H1 (cell line): Measurements from ENCODE around the gene SNED1. TPM values are rescaled to one million over a fixed set of nuclear protein-coding genes. Genes with fewer than 3 reads are reported as not detected.
A peak's percentile ranks its signal among the peaks of the same experiment; 100 is the strongest.

Experiments
- CTCF ChIA-PET: fragments of 300-600 bp; sonication (Branson Sonifier 250); formaldehyde crosslinking; loops from one replicate; lab custom pipeline; 2021; ENCODE audit not compliant: partially characterized antibody; lab: Charles Lee
- POLR2A ChIA-PET: fragments of 300-600 bp; sonication (Branson Sonifier 250); formaldehyde crosslinking; loops from one replicate; lab custom pipeline; 2021; ENCODE audit warnings: inconsistent platforms; ENCODE audit not compliant: partially characterized antibody; lab: Charles Lee
- DNase-seq, 2 experiments: peaks; one replicate each; pipeline versions ENCODE4 v3.0.0 to v3.0.0-alpha.2; 2010 to 2022; ENCODE audit warnings: low spot score in 2 of 2, low read depth in 1 of 2, mixed read lengths in 1 of 2
- FAIRE-seq: peaks from 2 replicates; lab custom pipeline; 2011; peaks lifted over from hg19 to GRCh38; lab: Jason Lieb, UNC
- H2AFZ ChIP-seq: 2 replicates; pipeline ENCODE4 v1.8.1; 2012; ENCODE audit warnings: low read length, inconsistent platforms
- H2AK5ac ChIP-seq: 2 replicates; pipeline ENCODE4 v1.6.1; 2013; ENCODE audit warnings: low read depth, low read length
- H2BK120ac ChIP-seq: replicated peaks from 2 replicates; pipeline ENCODE3; 2013; ENCODE audit warnings: low read depth, low read length, inconsistent platforms
- H2BK12ac ChIP-seq: 2 replicates; pipeline ENCODE4 v1.6.1; 2013; ENCODE audit warnings: low read depth, low read length
- H2BK15ac ChIP-seq: 2 replicates; pipeline ENCODE4 v1.6.1; 2013; ENCODE audit warnings: low read length
- H2BK20ac ChIP-seq: 2 replicates; pipeline ENCODE4 v1.6.1; 2013; ENCODE audit warnings: low read length
- H2BK5ac ChIP-seq: 2 replicates; pipeline ENCODE4 v1.6.1; 2013; ENCODE audit warnings: low read depth, low read length
- H3K14ac ChIP-seq: 2 replicates; pipeline ENCODE4 v1.6.1; 2013; ENCODE audit warnings: inconsistent platforms; ENCODE audit not compliant: insufficient read length
- H3K18ac ChIP-seq: 2 replicates; pipeline ENCODE4 v1.6.1; 2013; ENCODE audit warnings: low read length; ENCODE audit errors: extremely low read depth
- H3K23ac ChIP-seq: 2 replicates; pipeline ENCODE4 v1.6.1; 2013; ENCODE audit warnings: inconsistent platforms; ENCODE audit not compliant: insufficient read length
- H3K23me2 ChIP-seq: 2 replicates; pipeline ENCODE4 v1.6.1; 2013; ENCODE audit warnings: low read depth, low read length
- H3K27ac ChIP-seq: 2 replicates; pipeline ENCODE4 v1.6.1; 2011; ENCODE audit warnings: low read depth, low read length, inconsistent platforms
- H3K27me3 ChIP-seq, 4 experiments: replicated peaks in 1 of 4; 1 replicate in 1 of 4; 2 replicates in 3 of 4; pipeline versions ENCODE4 v1.6.1 to v1.8.1; 2011 to 2013; ENCODE audit warnings: low read length in 3 of 4, mild to moderate bottlenecking in 3 of 4, inconsistent platforms in 2 of 4, mixed read lengths in 2 of 4, moderate library complexity in 1 of 4; ENCODE audit not compliant: control insufficient read depth in 3 of 4, insufficient read depth in 3 of 4; ENCODE audit errors: extremely low read depth in 1 of 4
- H3K36me3 ChIP-seq, 4 experiments: 2 replicates each; pipeline versions ENCODE4 v1.6.1 to v1.8.1; 2011 to 2013; ENCODE audit warnings: mild to moderate bottlenecking in 4 of 4, low read length in 3 of 4, moderate library complexity in 2 of 4, control low read depth in 1 of 4, inconsistent platforms in 1 of 4; ENCODE audit not compliant: insufficient read depth in 4 of 4, control insufficient read depth in 2 of 4
- H3K4ac ChIP-seq: replicated peaks from 2 replicates; pipeline ENCODE3; 2013; ENCODE audit warnings: low read length, low read depth, mixed read lengths, inconsistent platforms; ENCODE audit not compliant: insufficient read length
- H3K4me1 ChIP-seq, 4 experiments: replicated peaks in 1 of 4; 1 replicate in 1 of 4; 2 replicates in 3 of 4; pipeline versions ENCODE4 v1.6.1 to v1.8.1; 2011 to 2013; ENCODE audit warnings: low read length in 3 of 4, inconsistent platforms in 2 of 4, mixed read lengths in 1 of 4; ENCODE audit not compliant: insufficient read depth in 4 of 4, control insufficient read depth in 3 of 4
- H3K4me2 ChIP-seq, 2 experiments: 2 replicates each; pipeline versions ENCODE4 v1.6.1 to v1.8.1; 2011 to 2013; ENCODE audit warnings: low read depth in 2 of 2, low read length in 2 of 2, control low read depth in 1 of 2, inconsistent platforms in 1 of 2, mild to moderate bottlenecking in 1 of 2; ENCODE audit not compliant: insufficient read depth in 1 of 2
- H3K4me3 ChIP-seq, 4 experiments: fragments of 200-600, 300-600 bp in 1 of 4; sonication (generic), shearing (Covaris generic), sonication (Bioruptor Twin) in 1 of 4; 2 replicates each; pipeline versions ENCODE4 v1.5.1 to v1.8.1; 2011 to 2016; ENCODE audit warnings: low read length in 4 of 4, low read depth in 3 of 4, control low read depth in 2 of 4, inconsistent platforms in 2 of 4, mild to moderate bottlenecking in 2 of 4, mixed read lengths in 1 of 4, moderate library complexity in 1 of 4; ENCODE audit not compliant: insufficient read depth in 2 of 4; ENCODE audit errors: extremely low read depth in 1 of 4
- H3K56ac ChIP-seq: replicated peaks from 2 replicates; pipeline ENCODE3; 2013; ENCODE audit warnings: low read depth, mild to moderate bottlenecking, mixed read lengths, low read length, inconsistent platforms; ENCODE audit not compliant: insufficient read length
- H3K79me1 ChIP-seq: 2 replicates; pipeline ENCODE4 v1.6.1; 2013; ENCODE audit warnings: low read depth, low read length, control low read depth
- H3K79me2 ChIP-seq, 2 experiments: 2 replicates each; pipeline versions ENCODE4 v1.6.1 to v1.8.1; 2012 to 2013; ENCODE audit warnings: low read length in 2 of 2, mild to moderate bottlenecking in 2 of 2, inconsistent platforms in 1 of 2; ENCODE audit not compliant: insufficient read depth in 2 of 2, control insufficient read depth in 1 of 2
- H3K9ac ChIP-seq, 4 experiments: replicated peaks in 1 of 4; 1 replicate in 1 of 4; 2 replicates in 3 of 4; pipeline versions ENCODE4 v1.6.1 to v1.8.1; 2011 to 2013; ENCODE audit warnings: low read depth in 3 of 4, low read length in 3 of 4, control low read depth in 2 of 4, mild to moderate bottlenecking in 2 of 4, moderate library complexity in 2 of 4, inconsistent platforms in 1 of 4; ENCODE audit errors: extremely low read depth in 1 of 4
- H3K9me3 ChIP-seq, 2 experiments: 2 replicates each; pipeline versions ENCODE4 v1.6.1 to v1.8.1; 2012 to 2013; ENCODE audit warnings: mild to moderate bottlenecking in 2 of 2, moderate library complexity in 2 of 2, control low read depth in 1 of 2, inconsistent platforms in 1 of 2, low read depth in 1 of 2, low read length in 1 of 2, mixed read lengths in 1 of 2; ENCODE audit not compliant: insufficient read depth in 2 of 2
- H4K20me1 ChIP-seq, 2 experiments: replicated peaks in 1 of 2; 2 replicates each; pipeline versions ENCODE3 to v1.8.1; 2011 to 2013; ENCODE audit warnings: inconsistent platforms in 2 of 2, low read length in 2 of 2, mild to moderate bottlenecking in 1 of 2; ENCODE audit not compliant: insufficient read depth in 2 of 2, control insufficient read depth in 1 of 2
- H4K5ac ChIP-seq: 2 replicates; pipeline ENCODE4 v1.6.1; 2013; ENCODE audit warnings: low read length, low read depth, mixed read lengths, inconsistent platforms; ENCODE audit not compliant: insufficient read length
- H4K8ac ChIP-seq: 2 replicates; pipeline ENCODE4 v1.8.0; 2013; ENCODE audit warnings: mild to moderate bottlenecking, moderate library complexity, low read length, inconsistent platforms; ENCODE audit not compliant: insufficient read depth; ENCODE audit errors: extremely low read depth
- H4K91ac ChIP-seq: replicated peaks from 2 replicates; pipeline ENCODE3; 2013; ENCODE audit warnings: low read length, mixed read lengths, inconsistent platforms; ENCODE audit not compliant: insufficient read length
- CREB1 ChIP-seq: IDR thresholded peaks from 2 replicates; pipeline ENCODE4 v1.6.1; 2012; ENCODE audit warnings: inconsistent platforms
- E2F6 ChIP-seq: IDR thresholded peaks from 2 replicates; pipeline ENCODE4 v1.6.1; 2012; ENCODE audit warnings: inconsistent platforms
- GTF2F1 ChIP-seq: IDR thresholded peaks from 2 replicates; pipeline ENCODE4 v1.6.1; 2012; ENCODE audit warnings: low read depth, low read length, improper control_type of control experiment, borderline replicate concordance
- KDM4A ChIP-seq: IDR thresholded peaks from one replicate; pipeline ENCODE4 v1.7.1; 2012; ENCODE audit warnings: low read depth, mild to moderate bottlenecking, moderate library complexity, low read length, inconsistent platforms; ENCODE audit not compliant: severe bottlenecking
- POLR2AphosphoS5 ChIP-seq: IDR thresholded peaks from 2 replicates; pipeline ENCODE4 v1.6.1; 2011; ENCODE audit warnings: low read depth, low read length
- WGBS, 2 experiments: shearing (Covaris generic) in 1 of 2; methylation state at CpG; one replicate each; pipeline versions ENCODE4 v1.1.6 to v1.1.7; 2013 to 2015; ENCODE audit warnings: low lambda C conversion rate in 2 of 2, mixed read lengths in 2 of 2, inconsistent platforms in 1 of 2, low coverage in 1 of 2, missing lambda C conversion rate in 1 of 2; ENCODE audit not compliant: insufficient replicate concordance in 2 of 2, insufficient coverage in 1 of 2, insufficient read length in 1 of 2; ENCODE audit errors: extremely low coverage in 1 of 2, missing lambda C conversion rate in 1 of 2; 5-methylcytosine and 5-hydroxymethylcytosine counted together
- polyA plus RNA-seq, 7 experiments: library from polyadenylated mRNA; depleted of rRNA in 3 of 7; stranded (reverse) in 5 of 7; unstranded in 2 of 7; fragments of >200 nt in 5 of 7; fragments of 200-250 nt in 2 of 7; gene quantifications; 1 replicate in 5 of 7; 2 replicates in 1 of 7; 4 replicates in 1 of 7; pipeline versions ENCODE4 v1.2.1 to v1.2.3, GENCODE V29; 2011 to 2013; ENCODE audit warnings: missing spikeins in 2 of 7, mixed read lengths in 2 of 7
- total RNA-seq: library from RNA; stranded (reverse); fragmentation: NEBNext Ultra II Directional; extraction: Animal tissue kit (Norgen Biotek cat#: 25700); gene quantifications from 2 replicates; pipeline ENCODE4 v1.2.1, GENCODE V29; 2021

SNED1 gene
- total and polyA plus RNA-seq, 2 of the 8 experiments (the other 6 are each of a cell fraction or from before 2014, with no cell fraction given), result 1.9 TPM

- H3K79me1 ChIP-seq, result no peaks in the 10 kb centered on the region
- ChIA-PET POLR2A (no interaction called here), CTCF (interaction anchor here (1.3 kb wide), 1 partner anchor 186 kb away, joined by 3 read pairs; no protein-coding TSS in a partner anchor)
- no peak overlapping the region for H4K5ac ChIP-seq
- H2BK20ac ChIP-seq, result no peak overlapping the region
- no peak overlapping the region for H2AK5ac ChIP-seq
- no peak for FAIRE-seq
- peak overlapping the region; percentile 52; the same call in 1 of the 2 replicates for H3K18ac ChIP-seq
- H3K79me2 ChIP-seq, result no peaks in the 10 kb centered on the region
- H2BK120ac ChIP-seq, result no peak overlapping the region
- H3K27ac ChIP-seq, result no peak overlapping the region
- H2BK12ac ChIP-seq, result no peak overlapping the region
- H3K56ac ChIP-seq, result no peak overlapping the region
- H2BK5ac ChIP-seq, result peak overlapping the region; percentile 26; the same call in 1 of the 2 replicates
- H3K9me3 ChIP-seq, result no peaks in the 10 kb centered on the region
- 68% methylated on average over 10 of the region's 18 CpGs; no CpG with 5 or more reads in 1 of the 2 experiments for WGBS, 2 experiments
- no peak overlapping the region for H3K14ac ChIP-seq
- no peaks in the 10 kb centered on the region for H3K36me3 ChIP-seq
- H4K20me1 ChIP-seq, result no peaks in the 10 kb centered on the region
- no peak overlapping the region for H3K9ac ChIP-seq
- peak overlapping the region; percentile 80 for H4K8ac ChIP-seq
- H2AFZ ChIP-seq, result no peak overlapping the region
- peak overlapping the region; percentile 58 to 87 for H3K4me2 ChIP-seq
- H3K4me1 ChIP-seq, result peaks cover 0 to 16% (median 8%) of the 10 kb centered on the region in 4 experiments; a peak in 6 of 7 replicates
- 0 out of 2 replicates have a peak overlapping the region, but pooled peaks have one; percentile 61 for H2BK15ac ChIP-seq
- H3K23ac ChIP-seq, result no peak overlapping the region
- H3K27me3 ChIP-seq, result peaks cover 0 to 33% (median 19%) of the 10 kb centered on the region in 4 experiments; a peak in 4 of 7 replicates
- DNase-seq, result no peak
- H4K91ac ChIP-seq, result peak overlapping the region; percentile 76
- no peak for TF ChIP-seq KDM4A
- TF ChIP-seq GTF2F1, result no peak
- peak; percentile 59; the same call in 1 of the 2 replicates for TF ChIP-seq E2F6
- no peak for TF ChIP-seq POLR2AphosphoS5
- no peak for TF ChIP-seq CREB1
- H3K23me2 ChIP-seq, result peaks cover 9% of the 10 kb centered on the region; the same call in 1 of the 2 replicates
- H3K4ac ChIP-seq, result no peak overlapping the region
- H3K4me3 ChIP-seq, result peak overlapping the region; percentile 25 to 69 (median 44); a peak in 6 of 8 replicates
These were observed 38.6 kb downstream of the SNED1 start for GRCh38 chr2:241036964-241037421.
